C4-2B (cell line): Measurements from ENCODE around the gene COL28A1.

ENCODE experiments used
- ZFX ChIP-seq: fragments of 450-650 bp; IDR thresholded peaks from 2 replicates; pipeline ENCODE4 v1.6.1; 2017
- TF ChIP-seq, protein P1 (sequence below): fragments of 450-650 bp; conservative IDR thresholded peaks from 2 replicates; pipeline ENCODE4 v1.5.1; 2017; ENCODE audit warnings: mild to moderate bottlenecking

DNA sequence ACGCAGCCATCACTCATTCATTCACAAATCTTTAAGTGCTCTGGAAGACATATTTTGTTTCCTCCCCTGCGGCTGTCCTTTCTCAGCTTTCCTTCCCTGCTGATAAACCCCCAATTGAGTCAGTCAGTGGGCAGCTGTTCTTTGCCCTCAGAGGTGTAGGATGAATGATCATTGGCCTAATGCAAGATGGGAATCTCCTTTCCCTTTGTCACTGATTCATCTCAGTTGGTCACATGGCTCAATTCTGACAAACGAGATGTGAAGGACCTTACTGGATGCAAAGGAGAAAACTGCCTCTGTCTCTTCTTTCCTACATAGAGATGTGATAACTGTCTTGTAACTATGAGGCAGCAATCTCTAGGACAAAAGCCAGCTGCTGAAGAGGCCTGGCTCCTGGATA lies 44.6 kb downstream of the COL28A1 start:
- TF ChIP-seq, protein P1, sequence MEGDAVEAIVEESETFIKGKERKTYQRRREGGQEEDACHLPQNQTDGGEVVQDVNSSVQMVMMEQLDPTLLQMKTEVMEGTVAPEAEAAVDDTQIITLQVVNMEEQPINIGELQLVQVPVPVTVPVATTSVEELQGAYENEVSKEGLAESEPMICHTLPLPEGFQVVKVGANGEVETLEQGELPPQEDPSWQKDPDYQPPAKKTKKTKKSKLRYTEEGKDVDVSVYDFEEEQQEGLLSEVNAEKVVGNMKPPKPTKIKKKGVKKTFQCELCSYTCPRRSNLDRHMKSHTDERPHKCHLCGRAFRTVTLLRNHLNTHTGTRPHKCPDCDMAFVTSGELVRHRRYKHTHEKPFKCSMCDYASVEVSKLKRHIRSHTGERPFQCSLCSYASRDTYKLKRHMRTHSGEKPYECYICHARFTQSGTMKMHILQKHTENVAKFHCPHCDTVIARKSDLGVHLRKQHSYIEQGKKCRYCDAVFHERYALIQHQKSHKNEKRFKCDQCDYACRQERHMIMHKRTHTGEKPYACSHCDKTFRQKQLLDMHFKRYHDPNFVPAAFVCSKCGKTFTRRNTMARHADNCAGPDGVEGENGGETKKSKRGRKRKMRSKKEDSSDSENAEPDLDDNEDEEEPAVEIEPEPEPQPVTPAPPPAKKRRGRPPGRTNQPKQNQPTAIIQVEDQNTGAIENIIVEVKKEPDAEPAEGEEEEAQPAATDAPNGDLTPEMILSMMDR: no peak
- TF ChIP-seq ZFX: no peak
